GM21381 (cell line): ENCODE measurements around the gene SCRN1.

Source experiments
- ATAC-seq: cut with Tn5 transposase; IDR thresholded peaks from one replicate; pipeline ENCODE4 v1.9.1; 2021; ENCODE audit warnings: mild to moderate bottlenecking, moderate library complexity; ENCODE audit not compliant: unreplicated experiment

Gene SCRN1

DNA sequence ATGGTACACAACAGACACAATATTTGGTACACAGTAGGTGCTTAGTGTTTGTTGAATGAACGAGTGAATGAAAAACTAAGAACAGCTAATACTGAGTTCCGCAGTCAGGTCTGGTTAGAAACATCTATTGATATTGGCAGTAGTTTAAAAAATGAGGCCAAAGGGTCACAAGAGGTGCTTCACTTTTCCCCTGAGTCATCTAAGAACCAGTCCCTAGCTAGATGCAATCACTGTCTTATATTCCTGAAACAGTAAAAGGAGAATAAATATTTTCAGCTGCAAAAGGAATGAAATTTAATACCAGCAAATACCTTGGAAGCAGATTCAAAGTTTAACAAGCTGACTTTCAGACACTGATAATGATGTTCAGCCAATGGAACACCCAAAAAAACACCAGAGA is 54.5 kb downstream of the SCRN1 start:
- no peak for ATAC-seq

DNA sequence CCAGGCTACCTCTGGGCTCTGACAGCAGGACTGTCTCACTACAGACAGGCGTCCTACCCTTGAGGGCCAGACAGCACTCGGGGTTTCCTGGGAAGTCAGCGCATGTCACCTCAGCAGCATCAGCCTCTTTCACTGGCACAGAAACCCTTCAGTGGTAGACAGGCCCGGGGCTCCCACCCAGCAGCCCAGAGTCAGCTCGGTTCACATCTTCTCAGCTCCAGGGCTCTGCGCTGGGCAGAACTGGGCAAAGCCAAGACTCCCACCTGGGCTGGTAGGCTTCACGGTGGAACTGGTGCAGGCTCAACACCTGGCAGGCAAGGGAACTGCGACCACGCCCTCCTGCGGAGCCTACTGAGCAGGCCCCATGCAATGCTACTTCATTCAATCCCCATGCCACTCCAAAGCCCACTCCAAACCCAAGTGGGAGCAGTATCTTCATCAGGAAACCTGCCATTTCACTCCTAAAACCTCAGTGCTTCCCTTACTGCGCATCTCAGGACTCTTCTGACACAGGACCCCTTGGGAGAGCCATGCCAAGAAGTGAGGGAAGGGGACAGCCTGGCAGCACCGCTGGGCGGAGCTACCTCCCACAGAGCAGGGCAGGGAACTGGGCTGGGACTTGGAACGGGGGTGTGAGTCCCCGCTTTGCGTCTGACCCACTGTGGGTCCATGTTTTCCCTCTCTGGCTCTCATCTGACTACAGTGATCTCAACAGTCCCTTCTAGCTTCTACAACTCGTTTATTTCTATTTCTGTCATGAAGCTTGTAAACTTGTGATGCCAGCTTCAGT is 60.4 kb downstream of the SCRN1 start:
- no peak for ATAC-seq

DNA sequence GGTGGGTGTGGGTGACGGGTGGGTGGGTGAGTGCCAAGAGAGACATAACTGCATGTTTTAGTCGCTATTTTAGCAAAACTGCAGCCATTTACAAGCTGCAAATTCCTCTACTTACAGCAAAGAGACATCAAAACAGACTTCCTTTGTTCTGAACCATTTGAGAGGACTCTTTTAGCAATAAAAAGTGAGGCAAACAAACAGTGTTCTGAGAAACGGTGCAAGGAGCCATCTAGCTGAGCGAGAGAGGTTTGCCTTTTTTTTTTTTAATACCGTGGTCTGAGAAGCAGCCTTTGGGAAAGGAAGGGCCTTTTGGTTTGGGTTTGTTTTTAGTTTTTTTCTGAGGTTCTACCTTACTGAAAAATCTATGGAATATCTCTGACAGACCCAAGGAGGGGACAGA is 62.9 kb downstream of the SCRN1 start:
- ATAC-seq = no peak

DNA sequence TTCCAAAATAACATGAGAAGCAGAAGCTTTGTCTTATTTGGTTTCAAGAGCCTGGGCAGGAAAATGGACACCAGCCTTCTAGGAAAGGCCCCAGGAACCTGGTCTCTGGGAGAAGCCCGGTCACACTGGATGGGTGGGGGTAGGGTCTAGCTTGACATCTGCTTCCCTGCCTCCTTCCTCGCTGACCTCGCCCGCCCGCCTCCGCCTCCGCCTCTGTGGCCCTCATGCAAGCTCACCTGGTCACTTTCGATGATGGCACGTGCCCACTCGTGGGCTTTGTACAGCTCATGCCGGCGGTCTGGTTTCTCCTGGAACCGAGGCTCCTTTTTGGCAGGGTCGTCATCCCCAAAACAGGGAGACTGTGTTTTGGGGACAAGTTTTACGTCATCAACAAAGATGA is 63.4 kb downstream of the SCRN1 start:
- ATAC-seq = no peak

DNA sequence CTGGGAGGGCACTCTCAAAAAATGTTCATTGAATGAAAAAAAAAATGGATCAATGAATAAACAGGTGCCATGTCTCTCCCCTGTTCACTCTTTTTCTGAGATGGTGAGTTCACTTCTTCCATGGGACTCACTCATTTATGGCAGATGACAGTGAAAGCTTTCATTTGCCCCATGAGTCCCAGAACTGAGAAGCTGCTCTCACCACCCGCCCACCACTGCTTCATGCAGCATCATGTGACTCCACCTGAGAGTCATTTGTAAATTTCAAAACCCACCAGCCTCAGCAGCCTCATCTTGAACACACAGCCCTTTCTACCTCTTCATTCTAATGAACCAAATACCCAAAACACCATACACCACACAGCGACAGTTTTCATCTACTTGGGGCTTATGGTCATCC is 64.9 kb downstream of the SCRN1 start:
- ATAC-seq = no peak

DNA sequence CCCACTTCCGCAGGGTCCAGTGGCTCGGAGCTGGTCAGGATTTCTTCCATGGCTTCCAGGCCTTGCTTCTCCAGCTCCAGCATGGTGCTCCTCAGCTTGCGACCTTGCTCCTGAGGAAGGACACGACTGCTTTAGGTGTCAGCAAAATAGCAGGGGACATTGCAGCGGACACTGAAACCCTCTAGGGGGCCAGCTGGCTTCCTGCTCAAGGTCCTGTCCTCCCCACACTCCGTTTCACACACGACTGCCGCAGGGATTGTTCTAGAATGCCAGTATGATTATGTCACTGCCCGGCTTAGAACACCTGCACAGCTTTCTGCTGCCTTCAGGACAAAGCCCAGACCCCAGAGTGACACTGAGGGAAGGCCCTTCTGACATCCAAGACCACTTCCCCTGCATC is 65.6 kb downstream of the SCRN1 start:
- ATAC-seq = no peak

DNA sequence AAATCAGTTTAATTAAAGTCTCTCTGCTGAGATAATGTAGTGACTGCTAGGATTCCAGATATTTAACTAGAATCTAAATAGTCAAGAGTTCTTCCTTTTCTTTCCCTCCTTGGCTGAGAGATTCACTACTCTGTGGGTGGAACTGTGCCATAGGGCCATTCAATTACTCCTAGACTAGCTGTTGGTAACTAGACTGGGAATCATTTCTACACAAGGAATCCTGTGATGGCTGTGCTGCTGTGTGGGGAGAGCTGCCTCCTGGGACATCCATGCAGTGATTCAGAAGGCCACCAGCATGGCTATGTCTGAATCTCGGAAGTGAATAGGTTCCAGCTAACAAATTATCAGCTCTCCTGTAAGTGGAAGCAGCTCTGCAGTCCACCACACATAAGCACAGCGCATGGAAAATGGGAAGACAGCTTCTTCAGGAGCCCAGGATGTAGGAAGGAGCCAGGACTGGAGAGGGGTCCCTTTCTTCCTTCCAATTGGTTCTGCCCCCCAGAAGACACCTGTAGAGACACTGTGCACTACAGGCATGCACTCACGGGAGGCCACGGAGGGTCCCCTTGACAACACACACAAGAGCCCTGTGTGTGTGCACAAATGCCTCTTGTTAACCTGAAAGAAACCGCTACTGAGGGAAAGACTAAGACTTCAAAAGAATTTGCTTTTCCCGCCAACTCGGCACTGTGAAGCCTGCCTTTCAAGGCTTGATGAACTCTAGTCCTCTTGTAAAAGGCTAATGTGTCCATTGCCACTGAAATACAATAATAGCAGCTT is 66.5 kb downstream of the SCRN1 start:
- no peak for ATAC-seq

DNA sequence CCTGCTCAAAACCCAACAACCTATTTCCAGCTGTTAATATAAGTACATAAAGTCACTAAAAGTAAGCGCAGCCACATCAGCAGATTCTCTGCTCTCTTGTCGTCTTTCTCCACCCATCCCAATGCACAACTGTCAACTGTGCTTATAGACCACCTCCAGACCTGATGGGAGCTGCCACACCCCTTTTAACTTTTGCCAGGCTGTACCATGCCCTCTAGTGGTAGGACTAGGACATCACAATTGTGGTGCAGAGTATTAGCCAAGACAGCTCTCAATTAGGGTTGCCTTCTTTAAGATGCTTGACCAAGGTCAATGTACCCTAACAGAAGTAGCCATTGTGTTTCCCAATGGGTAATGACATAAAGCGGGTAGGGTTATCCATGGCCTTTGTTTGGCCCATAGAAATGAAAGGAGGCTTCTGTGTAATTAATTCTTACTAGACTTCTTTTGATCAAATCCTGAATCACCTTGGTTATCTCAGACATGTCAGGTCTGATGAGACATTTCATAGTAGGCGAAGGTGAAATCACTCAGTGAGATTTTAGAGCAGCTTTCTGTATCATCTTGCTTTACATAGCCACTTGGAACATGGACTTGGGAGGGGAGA is 68.1 kb downstream of the SCRN1 start:
- ATAC-seq = peak; percentile 90

DNA sequence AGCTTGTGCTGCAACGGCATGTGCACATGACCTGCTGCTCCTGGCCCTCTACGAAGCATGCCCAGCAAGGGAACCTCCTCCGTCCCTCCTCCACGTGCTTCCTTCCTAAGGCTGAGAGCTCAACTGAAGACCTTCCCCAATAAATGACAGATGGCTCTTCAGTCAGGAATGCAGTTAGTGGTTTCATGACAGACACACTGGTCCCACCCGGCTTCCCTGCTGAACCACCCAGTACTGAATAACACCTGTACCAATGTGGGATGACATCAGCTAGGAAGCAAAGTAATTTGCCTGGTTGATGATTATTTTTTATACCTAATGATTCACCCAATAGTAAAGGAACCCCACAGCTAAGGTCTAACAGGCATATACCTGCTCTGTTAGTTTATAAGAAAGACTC is 69.1 kb downstream of the SCRN1 start:
- ATAC-seq = no peak

DNA sequence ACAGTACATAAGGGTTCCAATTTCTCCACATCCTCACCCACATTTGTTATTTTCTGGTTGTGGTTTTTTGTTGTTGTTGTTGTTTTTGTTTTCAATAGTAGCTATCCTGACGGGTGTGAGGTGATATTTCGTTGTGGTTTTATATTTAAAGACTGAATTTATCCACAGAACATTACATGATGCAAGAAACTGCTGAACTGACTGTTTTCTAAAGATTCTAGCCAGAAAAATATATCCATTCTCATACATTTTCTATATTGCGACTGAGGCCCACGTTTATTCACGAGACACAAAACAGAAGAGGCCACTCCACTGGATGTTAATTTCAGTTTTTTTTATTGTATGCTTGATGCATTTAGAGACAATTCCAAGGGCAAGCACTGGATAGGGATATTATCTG is 69.8 kb downstream of the SCRN1 start:
- ATAC-seq = no peak

DNA sequence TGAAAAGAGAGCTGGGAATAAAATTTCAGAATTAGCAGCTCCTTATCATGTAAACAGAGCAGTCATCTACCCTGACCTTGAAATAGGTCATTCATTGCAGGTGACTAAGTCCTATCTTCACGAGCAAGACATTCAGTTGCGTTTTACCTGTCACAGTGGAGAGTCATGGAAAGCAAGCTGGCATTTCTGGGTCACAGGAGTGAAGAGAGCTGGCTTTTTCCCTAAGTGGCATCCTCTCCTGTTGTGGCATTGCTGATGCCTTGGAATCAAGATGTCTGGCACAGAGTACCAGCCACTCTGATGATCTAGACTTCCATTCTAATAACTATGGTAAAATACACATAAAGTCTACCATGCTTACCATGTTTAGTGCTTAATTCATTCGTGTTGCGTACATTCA is 70.8 kb downstream of the SCRN1 start:
- no peak for ATAC-seq

DNA sequence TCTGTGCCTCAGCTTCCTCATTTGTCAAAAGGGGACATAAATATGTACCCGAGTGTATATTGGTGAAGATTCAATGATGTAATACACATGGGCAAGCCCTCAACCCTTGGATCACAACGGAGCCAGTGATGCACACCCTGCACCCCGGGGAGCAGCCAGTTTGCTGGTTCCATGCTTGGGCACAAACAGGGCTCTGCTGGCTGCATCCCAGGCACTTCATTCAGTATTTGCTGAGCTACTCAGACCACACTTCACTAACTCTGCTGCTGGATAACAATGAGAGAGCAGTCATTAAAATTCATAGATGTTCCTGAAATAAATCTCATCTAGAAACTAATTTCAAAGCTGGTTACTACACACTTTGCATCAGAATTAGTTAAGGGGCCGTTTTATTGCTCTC is 72.0 kb downstream of the SCRN1 start:
- no peak for ATAC-seq

DNA sequence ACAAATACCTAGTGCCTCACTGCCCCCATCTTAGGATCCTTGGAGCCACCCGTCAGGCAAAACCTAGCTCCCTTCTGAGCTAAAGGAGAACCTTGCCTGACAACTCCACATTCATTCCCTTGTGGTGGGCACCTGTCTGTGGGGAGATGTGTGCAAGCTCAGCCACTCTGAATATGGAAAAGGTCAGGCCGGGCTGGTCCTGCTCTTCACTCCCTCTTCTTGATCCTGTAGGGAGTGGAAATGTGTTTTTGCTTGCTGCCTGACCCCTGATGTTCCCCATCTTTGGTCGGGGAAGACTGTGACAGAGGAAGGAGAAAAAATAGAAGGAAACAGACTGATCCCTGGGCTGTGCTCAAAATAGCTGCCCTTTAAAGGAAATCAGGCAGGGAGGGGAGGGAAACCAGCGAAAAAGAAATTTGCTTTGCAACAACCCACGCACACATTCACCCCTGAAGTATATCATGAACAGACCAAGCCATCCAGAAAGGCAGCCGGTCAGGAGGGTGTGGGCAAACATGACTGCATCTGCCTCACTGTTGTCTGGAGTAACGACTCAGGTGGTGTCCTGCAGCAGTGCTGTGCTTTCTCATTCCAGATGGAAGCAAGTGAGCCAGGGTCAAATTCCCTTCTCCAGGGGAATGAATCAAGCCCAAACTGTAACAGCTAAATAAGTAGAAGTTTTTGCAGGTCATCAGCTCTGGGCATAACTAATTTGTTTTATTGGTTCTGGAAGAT is 74.0 kb downstream of the SCRN1 start:
- ATAC-seq = no peak

DNA sequence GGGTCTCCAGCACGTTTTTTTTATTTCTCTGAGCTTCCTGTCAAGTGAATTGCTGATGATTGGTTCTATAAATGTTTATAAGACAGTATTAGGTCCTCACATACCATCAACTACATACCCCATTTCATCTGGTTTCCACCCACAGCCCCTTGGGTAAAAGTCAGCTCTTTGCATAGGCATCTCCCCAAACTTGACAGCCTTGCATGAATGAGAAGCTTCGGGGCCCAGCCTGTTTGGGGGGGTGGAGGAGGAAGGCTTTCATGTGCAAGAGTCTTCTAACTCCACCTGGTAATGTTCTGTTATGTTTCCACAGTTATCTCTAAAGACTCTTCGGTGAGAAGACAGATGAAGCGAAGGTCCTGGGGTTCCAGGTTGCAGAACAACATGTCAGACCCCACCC is 75.4 kb downstream of the SCRN1 start:
- no peak for ATAC-seq

DNA sequence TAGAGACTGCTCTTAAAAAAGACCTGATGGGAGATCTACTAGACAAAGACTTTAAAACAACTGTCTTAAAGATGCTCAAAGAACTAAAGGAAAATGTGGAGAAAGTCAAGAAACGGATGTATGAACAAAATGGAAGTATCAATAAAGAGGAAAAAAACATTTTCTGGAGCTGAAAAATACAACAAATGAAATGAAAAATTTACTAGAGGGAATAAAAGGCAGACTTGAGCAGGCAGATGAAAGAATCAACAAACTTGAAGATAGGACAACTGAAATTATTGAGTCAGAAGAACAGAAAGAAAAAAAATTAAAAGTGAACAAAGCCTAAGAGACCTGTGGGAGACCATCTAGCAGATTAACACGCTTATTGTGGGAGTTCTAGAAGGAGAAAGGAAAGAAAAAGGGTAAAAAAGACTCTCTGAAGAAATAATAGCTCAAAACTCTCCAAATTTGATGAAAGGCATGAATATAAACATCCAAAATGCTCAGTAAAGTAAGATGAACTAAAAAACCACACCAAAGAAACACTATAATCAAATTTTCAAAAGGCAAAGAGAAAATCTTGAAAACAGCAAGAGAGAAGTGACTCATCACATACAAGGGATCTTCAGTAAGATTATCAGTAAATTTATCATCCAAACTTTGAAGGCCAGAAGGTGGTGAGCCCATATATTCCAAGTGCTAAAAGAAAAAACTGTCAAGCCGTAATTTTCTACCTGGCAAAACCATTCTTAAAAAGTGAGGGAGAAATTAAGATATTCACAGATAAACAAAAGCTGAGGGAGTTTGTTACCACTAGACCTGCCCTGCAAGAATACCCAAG is 83.2 kb downstream of the SCRN1 start:
- ATAC-seq = no peak

DNA sequence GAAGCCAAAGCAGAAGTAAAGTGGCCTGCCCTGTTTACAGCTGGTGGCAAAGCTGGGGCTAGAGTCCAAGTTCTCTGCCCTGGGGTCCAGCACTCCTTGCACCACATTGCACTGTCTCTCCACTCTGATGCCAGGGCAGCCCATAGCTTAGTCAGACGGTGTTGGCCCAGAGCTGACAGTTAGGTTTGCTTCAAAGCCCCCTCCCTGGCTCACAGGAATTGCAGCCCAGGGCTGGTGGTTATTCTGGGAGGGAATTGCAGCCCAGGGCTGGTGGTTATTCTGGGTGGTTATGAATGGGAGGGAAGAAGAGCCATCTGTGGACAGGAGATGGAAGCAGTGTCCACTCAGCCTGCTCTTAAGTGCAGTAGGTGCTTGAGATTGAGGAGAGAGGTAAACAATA is 88.9 kb downstream of the SCRN1 start:
- ATAC-seq = no peak

DNA sequence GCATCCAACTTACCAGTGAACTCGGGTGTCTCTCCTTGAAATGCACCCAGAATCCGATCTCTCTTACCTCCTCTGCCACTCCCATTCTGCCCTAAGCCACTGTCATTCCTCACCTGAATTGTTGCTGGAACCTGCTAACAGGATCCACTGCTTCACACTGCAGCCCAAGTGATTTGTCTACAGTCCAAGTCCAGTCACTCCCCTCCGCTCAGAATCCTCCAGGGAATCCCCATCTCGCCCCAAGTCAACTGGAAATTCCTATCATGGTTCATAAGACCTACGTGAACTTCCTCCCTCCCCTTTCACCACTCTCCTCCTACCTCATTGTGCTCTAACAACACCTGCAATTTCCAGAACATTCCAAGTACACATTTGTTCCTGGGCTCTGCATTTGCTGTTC is 91.3 kb downstream of the SCRN1 start:
- ATAC-seq = no peak

DNA sequence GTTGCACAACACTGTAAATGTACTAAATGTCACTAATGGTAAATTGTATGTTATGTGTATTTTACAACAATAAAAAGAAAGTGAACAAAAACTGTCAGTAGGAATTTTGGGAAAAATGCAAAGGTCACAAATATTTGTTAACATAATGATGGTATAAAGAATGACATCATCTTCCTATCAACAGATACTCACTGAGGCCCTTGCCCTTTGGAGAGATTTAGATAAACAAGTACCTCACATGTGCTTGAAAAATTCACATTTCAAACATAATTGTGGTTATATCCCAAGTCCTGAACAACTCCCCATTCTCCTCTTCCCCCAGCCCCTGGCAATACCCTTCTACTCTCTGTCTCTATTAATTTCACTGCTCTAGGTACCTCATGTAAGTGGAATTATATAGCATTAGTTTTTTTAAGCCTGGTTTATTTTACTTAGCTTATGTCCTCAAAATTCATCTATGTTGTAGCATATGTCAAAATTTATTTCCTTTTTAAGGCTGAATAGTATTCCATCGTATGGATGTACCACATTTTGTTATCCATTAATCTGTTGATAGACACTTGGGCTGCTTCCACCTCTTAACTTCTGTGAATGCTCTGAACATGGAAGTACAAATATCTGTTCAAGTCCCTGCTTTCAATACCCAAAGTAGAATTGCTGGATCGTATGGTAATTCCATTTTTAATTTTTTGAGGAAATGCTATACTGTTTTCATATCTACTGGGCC is 92.8 kb downstream of the SCRN1 start:
- ATAC-seq = no peak

DNA sequence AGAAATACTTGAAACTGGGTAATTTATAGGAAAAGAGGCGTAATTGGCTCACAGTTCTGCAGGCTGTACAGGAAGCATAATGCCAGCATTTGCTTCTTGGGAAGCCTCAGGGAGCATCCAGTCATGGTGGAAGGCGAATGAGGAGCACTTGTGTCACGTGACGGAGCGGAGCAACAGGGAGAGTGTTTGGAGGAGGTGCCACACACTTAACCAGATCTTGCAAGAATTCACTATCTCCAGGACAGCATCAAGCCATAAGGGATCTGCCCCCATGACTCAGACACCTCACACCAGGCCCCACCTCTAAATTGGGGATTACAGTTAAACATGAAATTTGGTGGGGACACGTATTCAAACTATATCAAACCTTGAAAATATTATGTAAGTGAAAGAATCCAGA is 94.0 kb downstream of the SCRN1 start:
- no peak for ATAC-seq

DNA sequence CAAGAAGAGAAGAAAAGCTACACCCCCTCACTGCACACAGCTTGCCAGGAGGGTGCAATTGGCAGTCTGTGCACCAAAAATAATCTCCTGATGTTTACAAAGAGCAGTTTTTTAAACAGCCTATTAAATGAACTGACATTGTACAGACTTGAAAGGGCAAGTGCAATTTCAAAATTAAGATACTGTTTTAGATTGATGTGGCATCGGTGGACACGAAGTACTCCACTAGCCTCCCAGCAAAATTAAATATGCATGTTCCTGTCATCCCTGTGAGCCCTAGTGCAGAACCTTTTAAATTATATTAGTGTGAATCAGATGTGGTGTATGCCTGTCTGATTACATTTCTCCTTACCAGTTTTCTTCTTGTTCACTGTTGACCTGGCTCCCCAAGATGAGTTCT is 95.3 kb downstream of the SCRN1 start:
- no peak for ATAC-seq
